Measurements from ENCODE around the gene ZFP57. TPM values are rescaled to one million over a fixed set of nuclear protein-coding genes. Genes with fewer than 3 reads are reported as not detected.

Gene ZFP57
- total RNA-seq, 1 donor from 2014 or later: 2.6 TPM

DNA sequence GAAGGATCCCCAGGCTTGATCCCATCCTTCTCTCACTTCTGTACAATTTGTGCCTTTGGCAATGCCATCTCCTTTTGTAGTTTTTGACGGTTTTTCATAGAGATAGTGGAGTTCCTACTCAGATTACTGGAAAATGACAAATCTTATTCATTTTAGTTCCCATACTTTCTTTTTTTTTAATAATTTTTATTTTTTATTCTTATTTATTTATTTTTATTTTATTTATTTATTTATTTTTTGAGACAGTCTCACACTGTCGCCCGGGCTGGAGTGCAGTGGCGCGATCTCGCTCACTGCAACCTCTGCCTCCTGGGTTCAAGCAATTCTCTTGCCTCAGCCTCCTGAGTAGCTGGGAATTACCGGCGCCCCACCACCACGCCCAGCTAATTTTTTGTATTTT lies 43.7 kb downstream of the ZFP57 start:
- Mint-ChIP-seq H3K36me3 (ENCODE audit: low read depth) (no peaks in the 10 kb centered on the region), H3K9me3 (no peaks in the 10 kb centered on the region), H3K4me1 (ENCODE audit: low read depth) (peaks cover 15% of the 10 kb centered on the region), H3K27me3 (ENCODE audit: low read depth) (peaks cover 23% of the 10 kb centered on the region), H3K27ac (no peak overlapping the region), H3K4me3 (ENCODE audit: low read depth) (no peak overlapping the region)
- no peak for DNase-seq (ENCODE audit: low spot score)
- intact Hi-C loops (cut with micrococcal nuclease): no loop called here

DNA sequence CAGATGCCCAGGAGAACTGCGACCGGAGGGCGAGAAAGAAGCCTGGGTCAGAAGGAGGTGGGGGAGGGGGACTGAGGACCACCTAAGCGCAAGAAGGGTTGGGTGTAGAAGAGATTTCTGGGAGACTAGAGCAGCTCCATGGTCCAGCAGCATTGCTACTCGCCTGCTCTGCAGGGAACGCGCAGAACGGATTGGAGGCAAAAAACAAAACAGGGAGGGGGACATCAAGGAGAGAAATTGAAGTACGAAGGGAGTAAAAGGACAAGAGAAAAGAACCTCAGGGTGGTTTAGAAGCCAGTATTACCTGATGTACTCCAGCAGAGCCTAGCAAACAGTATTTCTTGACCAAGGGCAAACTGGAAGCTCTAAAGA lies 47.4 kb downstream of the ZFP57 start:
- intact Hi-C loops (cut with micrococcal nuclease): no loop called here
- Mint-ChIP-seq H3K27ac (no peak overlapping the region), H3K9me3 (no peaks in the 10 kb centered on the region), H3K4me1 (ENCODE audit: low read depth) (peaks cover 35% of the 10 kb centered on the region), H3K27me3 (ENCODE audit: low read depth) (peaks cover 46% of the 10 kb centered on the region), H3K36me3 (ENCODE audit: low read depth) (peaks cover 3% of the 10 kb centered on the region), H3K4me3 (ENCODE audit: low read depth) (peak overlapping the region; percentile 64)
- DNase-seq (ENCODE audit: low spot score): no peak

DNA sequence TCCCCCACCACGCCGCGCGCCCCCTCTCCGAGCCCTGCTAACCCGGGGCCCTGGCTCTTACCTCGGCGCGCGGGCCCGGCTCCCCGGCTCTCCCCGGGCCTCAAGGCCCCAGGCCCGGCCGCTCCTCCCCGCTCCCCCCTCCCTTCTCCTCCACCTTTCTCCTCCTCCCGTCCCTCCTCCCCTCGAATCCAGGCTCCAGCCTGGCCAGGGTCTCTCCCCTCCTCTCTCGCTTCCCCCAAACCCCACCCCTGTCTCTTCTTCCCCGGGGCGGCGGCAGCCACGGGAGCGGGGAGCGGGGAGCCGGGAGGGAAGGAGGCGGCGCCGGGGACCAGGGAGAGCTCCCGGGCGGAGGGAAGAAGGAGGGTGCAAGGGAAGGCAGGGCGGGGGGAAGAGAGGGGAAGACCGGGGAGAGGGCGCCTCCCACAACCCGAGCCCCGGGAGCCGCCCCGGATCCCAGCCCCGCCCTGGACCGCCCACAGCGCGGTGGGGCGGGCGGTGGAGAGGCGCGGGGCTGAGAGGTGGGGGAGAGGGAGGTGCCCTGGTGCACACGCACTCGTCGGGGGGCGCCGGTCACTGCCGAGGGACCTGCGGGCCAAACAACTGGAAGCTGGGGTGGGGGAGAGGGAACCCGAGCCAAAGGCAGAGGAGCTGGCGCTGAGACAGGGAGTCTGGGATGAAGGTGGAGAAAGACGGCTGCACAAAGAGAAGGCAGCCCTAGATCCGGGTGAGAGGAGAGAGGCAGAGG lies 48.0 kb downstream of the ZFP57 start, which contains the start of gene GABBR1:
GABBR1 (minus strand) TSS at position 395 of the 745 bp plus-strand sequence. CDS start 798 bp downstream, outside the sequence.
- peak; percentile 68 for DNase-seq (ENCODE audit: low spot score)
- Mint-ChIP-seq H3K4me1 (ENCODE audit: low read depth) (peaks cover 38% of the 10 kb centered on the region), H3K27ac (no peak within 1 kb of the TSS), H3K27me3 (ENCODE audit: low read depth) (peaks cover 49% of the 10 kb centered on the region), H3K4me3 (ENCODE audit: low read depth) (peak within 1 kb of the TSS; percentile 81), H3K9me3 (no peaks in the 10 kb centered on the region), H3K36me3 (ENCODE audit: low read depth) (peaks cover 3% of the 10 kb centered on the region)
- intact Hi-C loops (cut with micrococcal nuclease): no loop called here

DNA sequence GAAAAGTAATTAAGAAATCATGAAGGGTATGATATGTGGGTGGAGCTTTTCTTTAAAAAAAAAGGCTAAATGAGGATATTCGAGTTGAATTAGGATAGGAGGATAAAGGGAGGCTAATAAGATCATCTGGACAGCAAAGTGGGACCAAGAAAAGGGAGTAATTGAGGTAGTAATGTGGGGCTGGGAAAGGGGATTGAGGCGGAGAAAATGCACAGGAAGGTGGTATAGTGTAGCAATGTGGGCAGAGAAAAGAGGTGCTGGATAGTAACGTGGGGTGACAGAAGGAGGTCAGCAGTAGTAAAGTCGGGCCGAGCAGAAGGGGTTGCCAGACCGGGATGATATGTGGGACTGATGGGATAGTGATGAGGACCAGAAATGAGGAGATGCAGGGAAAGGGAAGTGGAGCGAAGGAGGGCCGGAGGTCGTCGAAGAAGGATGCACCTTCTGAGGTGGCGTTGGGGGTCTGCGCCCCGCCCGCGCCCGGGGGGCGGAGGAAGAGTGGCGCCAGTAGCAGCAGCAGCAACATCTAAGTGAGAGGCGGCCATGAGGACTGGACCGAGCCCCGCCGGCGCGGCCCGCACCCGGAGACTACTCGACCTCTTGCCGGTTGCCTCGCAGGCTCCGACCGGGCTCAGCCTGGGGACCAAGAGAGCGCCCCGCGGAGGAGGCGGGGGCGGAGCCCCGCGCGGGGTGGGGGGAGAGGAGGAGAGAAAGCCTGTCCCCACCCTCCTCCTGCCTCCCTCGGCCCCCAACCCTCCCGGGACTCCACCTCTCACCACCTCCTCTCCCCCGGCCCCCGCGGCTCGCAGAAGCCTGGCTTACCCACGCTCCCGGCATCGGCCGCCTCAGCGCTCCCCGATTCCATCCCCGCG lies 48.9 kb downstream of the ZFP57 start:
- Mint-ChIP-seq H3K36me3 (ENCODE audit: low read depth) (peaks cover 3% of the 10 kb centered on the region), H3K9me3 (no peaks in the 10 kb centered on the region), H3K27ac (no peak overlapping the region), H3K4me3 (ENCODE audit: low read depth) (peak overlapping the region; percentile 81), H3K4me1 (ENCODE audit: low read depth) (peaks cover 38% of the 10 kb centered on the region), H3K27me3 (ENCODE audit: low read depth) (peaks cover 47% of the 10 kb centered on the region)
- intact Hi-C loops (cut with micrococcal nuclease): no loop called here
- peak; percentile 38 for DNase-seq (ENCODE audit: low spot score)

DNA sequence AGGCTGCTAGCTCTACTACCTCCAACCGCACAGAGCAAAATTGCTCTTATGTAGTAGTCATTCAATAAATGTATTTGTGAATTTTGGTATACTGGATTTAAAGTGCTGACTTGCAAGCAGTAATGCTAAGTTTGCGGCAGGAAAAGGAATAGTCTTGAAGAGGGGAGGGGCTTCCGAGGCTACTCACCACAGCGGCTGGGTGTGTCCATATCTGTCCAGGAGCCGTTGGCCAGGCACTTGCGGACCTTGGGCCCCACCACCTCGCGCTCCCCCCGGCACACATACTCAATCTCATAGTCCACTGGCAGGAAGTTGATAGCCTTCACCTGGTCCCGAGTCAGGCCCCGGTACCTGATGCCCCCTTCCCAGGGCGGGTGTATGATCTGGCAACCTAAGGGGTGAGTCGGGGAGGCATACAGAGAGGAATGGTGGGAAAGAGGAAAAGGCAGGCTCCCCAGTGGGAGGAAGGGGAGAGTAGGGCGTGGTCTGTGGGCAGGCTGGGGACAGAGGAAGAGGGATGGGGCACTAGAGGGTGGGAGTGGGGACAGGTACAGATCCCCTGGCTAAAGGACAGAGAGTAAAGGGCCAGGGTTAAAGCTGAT lies 49.6 kb downstream of the ZFP57 start:
- peak overlapping the region; percentile 81 for H3K4me3 Mint-ChIP-seq (ENCODE audit: low read depth)
- DNase-seq (ENCODE audit: low spot score): no peak
- H3K4me1 Mint-ChIP-seq (ENCODE audit: low read depth): peaks cover 38% of the 10 kb centered on the region
- peaks cover 3% of the 10 kb centered on the region for H3K36me3 Mint-ChIP-seq (ENCODE audit: low read depth)
- H3K27ac Mint-ChIP-seq: no peak overlapping the region
- H3K27me3 Mint-ChIP-seq (ENCODE audit: low read depth): peaks cover 52% of the 10 kb centered on the region
- H3K9me3 Mint-ChIP-seq: no peaks in the 10 kb centered on the region
- intact Hi-C loops (cut with micrococcal nuclease): no loop called here

DNA sequence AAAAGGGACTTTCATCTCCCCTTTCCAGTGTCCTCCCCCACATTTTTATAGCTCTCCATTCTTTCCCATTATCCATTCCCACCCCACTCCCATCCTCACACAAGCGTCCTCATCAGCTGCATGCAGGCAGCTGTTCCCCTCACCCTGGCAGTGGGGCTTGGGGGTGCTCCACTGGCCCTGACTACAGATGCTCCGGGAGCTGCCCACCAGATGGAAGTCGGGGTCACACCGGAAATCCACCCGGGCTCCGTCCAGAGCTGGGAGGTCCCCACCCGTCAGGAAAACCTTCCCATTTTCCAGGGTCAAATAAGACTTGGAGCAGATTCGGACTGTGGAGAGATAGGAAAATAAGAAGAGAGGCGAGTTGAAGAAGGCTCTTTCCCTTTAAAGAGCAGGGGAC lies 50.6 kb downstream of the ZFP57 start:
- Mint-ChIP-seq H3K9me3 (no peaks in the 10 kb centered on the region), H3K36me3 (ENCODE audit: low read depth) (peaks cover 3% of the 10 kb centered on the region), H3K27ac (no peak overlapping the region), H3K4me1 (ENCODE audit: low read depth) (peaks cover 38% of the 10 kb centered on the region), H3K27me3 (ENCODE audit: low read depth) (peaks cover 53% of the 10 kb centered on the region), H3K4me3 (ENCODE audit: low read depth) (peak overlapping the region; percentile 81)
- no peak for DNase-seq (ENCODE audit: low spot score)
- intact Hi-C loops (cut with micrococcal nuclease): no loop called here

DNA sequence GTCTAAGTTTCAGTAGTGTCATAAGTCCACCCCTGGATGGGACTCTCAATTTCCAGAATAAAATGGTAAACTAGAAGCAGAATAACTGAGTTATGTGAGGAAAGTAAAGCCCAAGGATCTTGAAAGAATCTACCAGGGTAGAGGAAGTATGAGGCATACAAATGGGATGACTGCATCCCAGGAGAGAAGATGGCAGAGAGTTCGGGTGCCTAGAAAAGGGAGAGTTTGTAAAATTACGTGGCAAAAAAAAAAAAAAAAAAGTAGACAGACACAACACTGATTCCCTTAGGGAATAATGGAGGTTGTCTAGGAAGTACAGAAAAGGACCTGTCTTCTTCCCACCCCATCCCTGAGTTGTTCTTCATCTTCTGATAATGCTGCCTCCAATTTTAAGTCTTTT lies 51.4 kb downstream of the ZFP57 start:
- Mint-ChIP-seq H3K36me3 (ENCODE audit: low read depth) (peaks cover 3% of the 10 kb centered on the region), H3K27ac (no peak overlapping the region), H3K4me1 (ENCODE audit: low read depth) (peaks cover 38% of the 10 kb centered on the region), H3K27me3 (ENCODE audit: low read depth) (peaks cover 56% of the 10 kb centered on the region), H3K4me3 (ENCODE audit: low read depth) (peak overlapping the region; percentile 83), H3K9me3 (no peaks in the 10 kb centered on the region)
- DNase-seq (ENCODE audit: low spot score): no peak
- intact Hi-C loops (cut with micrococcal nuclease): no loop called here

DNA sequence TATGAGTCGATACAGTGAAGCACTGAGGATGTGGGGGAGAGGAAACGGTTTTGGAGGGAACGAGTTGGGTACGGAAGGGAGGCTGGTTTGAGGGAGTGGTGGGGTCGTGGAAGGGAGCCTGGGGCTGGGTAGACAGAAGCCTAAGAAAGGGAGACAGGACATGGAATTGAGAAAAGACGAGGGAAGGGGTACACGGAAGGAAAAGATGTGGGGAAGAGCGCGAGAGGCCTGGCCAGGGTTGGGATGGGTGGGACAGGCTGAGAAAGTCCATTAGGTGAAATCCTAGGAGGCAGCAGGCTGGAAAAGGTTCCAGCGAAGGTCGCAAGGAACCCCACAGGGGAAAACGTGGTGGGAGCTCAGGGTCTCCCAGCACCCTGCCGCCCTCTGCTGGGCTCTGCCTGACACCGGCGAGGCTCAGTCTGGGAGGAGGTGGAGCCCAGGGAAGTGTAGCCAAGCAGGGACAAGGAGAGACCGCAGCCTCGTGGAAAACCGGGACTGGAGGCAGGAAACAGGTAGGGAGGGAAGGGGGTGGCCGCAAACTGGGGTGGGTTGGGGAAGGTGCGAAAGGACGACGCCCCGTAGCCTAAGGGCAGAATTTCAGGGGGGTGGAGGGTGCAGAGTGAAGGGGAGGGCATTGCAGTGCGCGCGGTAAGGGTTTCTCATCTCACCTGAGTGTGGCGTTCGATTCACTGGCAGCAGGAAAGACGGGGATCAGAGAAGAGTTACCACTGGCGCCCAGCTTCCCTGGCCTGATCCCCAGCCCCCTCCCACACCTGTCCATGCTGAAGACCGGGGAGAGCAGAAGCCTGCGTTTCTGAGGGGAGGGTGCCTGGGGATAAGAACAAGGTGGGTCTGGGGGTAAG lies 52.3 kb downstream of the ZFP57 start:
- H3K36me3 Mint-ChIP-seq (ENCODE audit: low read depth): peaks cover 3% of the 10 kb centered on the region
- H3K4me1 Mint-ChIP-seq (ENCODE audit: low read depth): peaks cover 34% of the 10 kb centered on the region
- H3K27ac Mint-ChIP-seq: no peak overlapping the region
- H3K9me3 Mint-ChIP-seq: no peaks in the 10 kb centered on the region
- intact Hi-C loops (cut with micrococcal nuclease): no loop called here
- peak overlapping the region; percentile 83 for H3K4me3 Mint-ChIP-seq (ENCODE audit: low read depth)
- peak; percentile 23 for DNase-seq (ENCODE audit: low spot score)
- peaks cover 57% of the 10 kb centered on the region for H3K27me3 Mint-ChIP-seq (ENCODE audit: low read depth)

DNA sequence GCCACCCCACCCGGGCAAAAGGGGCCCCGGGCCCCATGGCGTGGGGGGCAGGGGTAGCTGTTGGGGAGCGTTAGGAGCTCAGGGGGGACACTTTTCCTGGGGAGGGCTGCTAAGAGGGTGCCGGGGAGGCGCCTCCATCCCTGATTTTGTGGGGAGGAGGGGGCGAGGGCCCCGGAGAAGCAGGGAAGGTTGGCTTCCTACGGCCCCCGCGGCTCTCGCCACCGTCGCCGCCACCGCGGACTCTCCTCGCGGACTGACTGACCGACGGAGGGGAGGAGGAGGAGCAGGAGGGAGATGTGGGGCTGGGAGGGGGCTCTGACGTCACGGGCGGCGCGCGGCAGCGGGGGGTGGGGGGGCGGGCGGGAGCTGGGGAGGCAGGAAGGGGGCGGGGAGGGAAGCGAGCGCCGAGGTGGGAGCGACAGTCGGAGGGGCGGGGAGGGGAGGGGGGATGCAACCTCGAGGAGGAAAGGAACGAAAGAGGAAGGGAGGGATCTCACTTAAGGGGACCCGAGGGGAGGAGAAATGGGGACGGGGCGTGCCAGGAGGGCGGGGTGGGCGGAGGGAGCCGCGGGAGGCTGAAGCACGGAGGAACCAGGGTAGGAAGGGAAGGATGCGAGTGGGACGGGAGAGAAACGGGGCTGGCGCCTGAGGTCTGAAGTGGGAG lies 53.1 kb downstream of the ZFP57 start:
- Mint-ChIP-seq H3K4me1 (ENCODE audit: low read depth) (peaks cover 29% of the 10 kb centered on the region), H3K36me3 (ENCODE audit: low read depth) (peaks cover 3% of the 10 kb centered on the region), H3K27ac (no peak overlapping the region), H3K27me3 (ENCODE audit: low read depth) (peaks cover 53% of the 10 kb centered on the region), H3K9me3 (no peaks in the 10 kb centered on the region), H3K4me3 (ENCODE audit: low read depth) (peak overlapping the region; percentile 83)
- DNase-seq (ENCODE audit: low spot score): no peak
- intact Hi-C loops (cut with micrococcal nuclease): no loop called here

DNA sequence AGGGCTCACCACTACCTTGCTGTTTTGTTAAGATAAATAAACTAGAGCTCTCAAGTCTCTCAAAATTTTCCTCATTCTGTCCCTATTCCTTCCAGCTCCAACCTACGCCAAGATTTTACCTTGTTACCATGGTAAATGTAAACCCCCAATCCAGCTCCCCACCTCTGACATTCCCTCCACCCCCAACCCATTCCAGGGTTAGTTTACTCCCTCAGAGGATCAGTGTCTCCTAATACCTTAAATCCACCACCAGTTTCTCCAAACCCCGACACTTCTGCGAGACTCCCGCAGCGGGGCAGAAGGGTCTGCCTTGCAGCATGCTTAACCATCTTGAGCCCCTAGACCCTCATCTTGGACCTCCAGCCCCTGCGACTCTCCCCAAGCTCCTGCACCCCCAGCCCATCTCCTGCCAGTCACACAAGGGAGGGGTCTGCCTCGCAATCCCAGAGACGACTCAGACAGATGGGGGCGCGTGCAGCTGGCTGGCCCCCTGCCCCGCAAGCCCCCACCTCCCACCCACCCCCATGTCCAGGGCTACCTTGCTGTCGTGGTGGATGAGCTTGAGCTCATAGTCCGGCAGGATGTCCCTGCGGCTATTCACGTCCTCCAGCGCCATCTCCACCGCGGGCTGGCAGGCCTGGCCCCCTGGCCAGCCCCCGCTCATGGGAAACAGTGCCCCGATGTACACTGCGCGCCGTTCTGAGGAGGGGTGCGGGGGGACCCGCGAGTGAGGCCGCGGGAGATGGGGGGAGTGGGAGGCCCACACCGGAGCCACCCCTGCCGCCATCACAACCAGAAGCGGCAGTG lies 53.8 kb downstream of the ZFP57 start:
- H3K27me3 Mint-ChIP-seq (ENCODE audit: low read depth): peaks cover 52% of the 10 kb centered on the region
- no peak overlapping the region for H3K27ac Mint-ChIP-seq
- DNase-seq (ENCODE audit: low spot score): no peak
- intact Hi-C loops (cut with micrococcal nuclease): no loop called here
- peak overlapping the region; percentile 32 for H3K4me3 Mint-ChIP-seq (ENCODE audit: low read depth)
- no peaks in the 10 kb centered on the region for H3K9me3 Mint-ChIP-seq
- peaks cover 3% of the 10 kb centered on the region for H3K36me3 Mint-ChIP-seq (ENCODE audit: low read depth)
- H3K4me1 Mint-ChIP-seq (ENCODE audit: low read depth): peaks cover 29% of the 10 kb centered on the region

DNA sequence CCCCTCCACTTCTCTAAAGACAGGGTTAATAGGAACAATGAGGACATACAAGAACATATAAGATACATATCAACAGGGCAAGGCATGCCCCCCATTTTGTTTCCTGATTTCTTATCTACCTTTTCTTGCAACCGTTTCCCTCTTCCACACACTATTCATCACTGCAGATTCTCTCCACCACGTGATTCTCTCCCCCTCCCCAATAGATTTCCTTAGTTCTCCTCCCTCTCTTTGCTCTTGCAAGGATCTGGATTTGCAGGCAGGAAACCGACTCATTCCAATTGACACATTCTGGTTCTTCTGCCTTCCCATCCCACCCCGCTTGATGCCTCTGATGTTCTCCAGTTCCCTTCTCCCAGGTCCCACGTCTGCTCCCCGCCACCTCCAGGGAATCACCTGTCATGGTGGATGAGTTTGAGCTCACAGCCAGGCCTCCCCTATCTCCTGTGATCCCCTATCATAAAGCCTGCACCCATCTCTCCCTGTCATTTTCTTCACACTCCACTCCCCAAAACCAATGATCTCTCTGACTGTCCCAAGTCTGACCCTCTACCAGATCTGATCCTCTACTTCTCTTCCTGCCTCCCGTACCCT lies 55.5 kb downstream of the ZFP57 start:
- Mint-ChIP-seq H3K27me3 (ENCODE audit: low read depth) (peaks cover 35% of the 10 kb centered on the region), H3K27ac (no peak overlapping the region), H3K4me3 (ENCODE audit: low read depth) (no peak overlapping the region), H3K36me3 (ENCODE audit: low read depth) (peaks cover 3% of the 10 kb centered on the region), H3K4me1 (ENCODE audit: low read depth) (peaks cover 16% of the 10 kb centered on the region), H3K9me3 (no peaks in the 10 kb centered on the region)
- no peak for DNase-seq (ENCODE audit: low spot score)
- intact Hi-C loops (cut with micrococcal nuclease): no loop called here
